Metanephros (tissue), 2 donors: Measurements from ENCODE around the gene NLRP6. TPM values are rescaled to one million over a fixed set of nuclear protein-coding genes. Genes with fewer than 3 reads are reported as not detected.

Experiments
- small RNA-seq: library from RNA; depleted of rRNA; stranded (forward); fragments of <200 nt; gene quantifications from one replicate; pipeline ENCODE3, GENCODE V24; 2014; ENCODE audit warnings: low replicate concordance
- total RNA-seq: library from RNA; depleted of rRNA; stranded (reverse); fragments of >200 nt; gene quantifications from one replicate; pipeline ENCODE4 v1.2.3, GENCODE V29; 2014

The NLRP6 gene
- 0.64 TPM for total RNA-seq

GRCh38 chr11:278001-278951, at the start of gene NLRP6:
NLRP6 (plus strand) TSS chr11:278407; CDS start chr11:278570, 163 bp downstream.

GRCh38 chr11:235997-236773, 42.0 kb upstream of the NLRP6 start, which contains the start of gene SIRT3:
SIRT3 (minus strand) TSS chr11:236342; CDS start chr11:236328, 14 bp downstream.

GRCh38 chr11:236774-237767, 41.1 kb upstream of the NLRP6 start, which contains the start of gene PSMD13:
PSMD13 (plus strand) TSS chr11:236976; CDS start chr11:237050, 74 bp downstream.

GRCh38 chr11:288478-289397, 10.5 kb downstream of the NLRP6 start, which contains the start of gene PGGHG:
PGGHG (plus strand) TSS chr11:289126; CDS start chr11:289817, 691 bp downstream.

GRCh38 chr11:299081-299891, 21.1 kb downstream of the NLRP6 start, which contains the start of gene IFITM5:
IFITM5 (minus strand) TSS chr11:299526; CDS start chr11:299490, 36 bp downstream.

GRCh38 chr11:307766-308708, 29.8 kb downstream of the NLRP6 start, which contains the start of gene IFITM2:
IFITM2 (plus strand) TSS chr11:307816; CDS start chr11:308193, 377 bp downstream.

GRCh38 chr11:313787-314553, 35.8 kb downstream of the NLRP6 start, which contains the start of gene IFITM1:
IFITM1 (plus strand) TSS chr11:314040; CDS start chr11:314171, 131 bp downstream.

Small RNA genes lying within 50 kb of the gene (small RNA-seq; reads per million reads assigned to genes)
- not detected for gene AC136475.6

Other genes starting within 250 kb of the NLRP6 start
- gene SCGB1C1, start 85.3 kb upstream of the NLRP6 start, total RNA-seq, result not detected
- gene BET1L, start 71.0 kb upstream of the NLRP6 start, total RNA-seq, result 25.4 TPM
- 89.1 TPM for gene RIC8A, start 70.7 kb upstream of the NLRP6 start, total RNA-seq
- 22.7 TPM for gene SIRT3, start 42.1 kb upstream of the NLRP6 start, total RNA-seq
- 96.4 TPM for gene PSMD13, start 41.4 kb upstream of the NLRP6 start, total RNA-seq
- gene PGGHG, start 10.7 kb downstream of the NLRP6 start, total RNA-seq, result 38.4 TPM
- not detected for gene IFITM5, start 21.1 kb downstream of the NLRP6 start, total RNA-seq
- 55.9 TPM for gene IFITM2, start 29.4 kb downstream of the NLRP6 start, total RNA-seq
- 44.6 TPM for gene IFITM1, start 35.6 kb downstream of the NLRP6 start, total RNA-seq
- 156 TPM for gene IFITM3, start 42.5 kb downstream of the NLRP6 start, total RNA-seq
- 53.1 TPM for gene B4GALNT4, start 91.1 kb downstream of the NLRP6 start, total RNA-seq
- gene PKP3, start 115.8 kb downstream of the NLRP6 start, total RNA-seq, result 5.2 TPM
- 40.8 TPM for gene SIGIRR, start 136.6 kb downstream of the NLRP6 start, total RNA-seq
- gene ANO9, start 163.6 kb downstream of the NLRP6 start, total RNA-seq, result 12.8 TPM
- 48.8 TPM for gene PTDSS2, start 171.9 kb downstream of the NLRP6 start, total RNA-seq
- 143 TPM for gene RNH1, start 228.8 kb downstream of the NLRP6 start, total RNA-seq